Rectal smooth muscle tissue (tissue), 1 donor: ENCODE results near the gene VPREB3.

Source experiments
- H3K27ac ChIP-seq: one replicate; pipeline ENCODE4 v1.7.0; 2013; ENCODE audit warnings: low read depth, low read length, inconsistent platforms
- H3K27me3 ChIP-seq: one replicate; pipeline ENCODE4 v1.7.0; 2013; ENCODE audit warnings: low read length; ENCODE audit not compliant: control insufficient read depth, insufficient read depth
- H3K36me3 ChIP-seq: one replicate; pipeline ENCODE4 v1.7.0; 2013; ENCODE audit warnings: low read length; ENCODE audit not compliant: control insufficient read depth, insufficient read depth
- H3K4me1 ChIP-seq: one replicate; pipeline ENCODE4 v1.7.0; 2013; ENCODE audit warnings: low read length; ENCODE audit not compliant: control insufficient read depth, insufficient read depth
- H3K4me3 ChIP-seq: one replicate; pipeline ENCODE4 v1.7.0; 2013; ENCODE audit warnings: low read length
- H3K9ac ChIP-seq: one replicate; pipeline ENCODE4 v1.7.0; 2013; ENCODE audit warnings: low read length

Gene VPREB3

DNA sequence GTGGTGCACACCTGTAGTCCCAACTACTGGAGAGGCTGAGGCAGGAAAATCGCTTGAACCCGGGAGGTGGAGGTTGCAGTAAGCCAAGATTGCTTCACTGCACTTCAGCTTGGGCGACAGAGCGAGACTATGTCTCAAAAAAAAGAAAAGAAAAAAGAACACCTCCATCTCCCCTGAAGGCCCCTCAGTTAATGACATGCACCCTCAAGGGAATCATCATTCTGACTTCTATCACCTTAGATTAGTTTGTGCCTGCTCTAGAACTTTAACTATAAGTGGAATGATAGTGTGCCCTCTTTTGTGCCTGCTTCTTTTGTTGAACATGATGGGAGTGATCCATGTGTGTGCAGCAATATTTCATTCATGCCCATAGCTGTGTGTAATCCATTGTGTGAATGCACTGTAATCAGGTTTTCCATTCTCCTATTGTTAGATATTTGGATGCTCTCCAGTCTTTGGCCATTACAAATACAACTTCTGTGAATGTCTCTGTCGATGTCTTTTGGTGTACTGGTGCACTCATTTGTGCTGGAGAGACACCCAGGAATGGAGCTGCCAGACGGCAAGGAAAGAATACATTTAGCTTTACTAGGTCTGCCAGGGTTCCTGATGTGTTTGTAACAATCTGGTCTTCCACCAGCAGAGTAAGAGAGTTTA is 883 bp upstream of the VPREB3 start:
- Histone ChIP-seq H3K36me3 (no peaks in the 10 kb centered on the region), H3K4me3 (no peak overlapping the region), H3K9ac (no peak overlapping the region), H3K27ac (no peak overlapping the region), H3K4me1 (no peaks in the 10 kb centered on the region), H3K27me3 (no peaks in the 10 kb centered on the region)

DNA sequence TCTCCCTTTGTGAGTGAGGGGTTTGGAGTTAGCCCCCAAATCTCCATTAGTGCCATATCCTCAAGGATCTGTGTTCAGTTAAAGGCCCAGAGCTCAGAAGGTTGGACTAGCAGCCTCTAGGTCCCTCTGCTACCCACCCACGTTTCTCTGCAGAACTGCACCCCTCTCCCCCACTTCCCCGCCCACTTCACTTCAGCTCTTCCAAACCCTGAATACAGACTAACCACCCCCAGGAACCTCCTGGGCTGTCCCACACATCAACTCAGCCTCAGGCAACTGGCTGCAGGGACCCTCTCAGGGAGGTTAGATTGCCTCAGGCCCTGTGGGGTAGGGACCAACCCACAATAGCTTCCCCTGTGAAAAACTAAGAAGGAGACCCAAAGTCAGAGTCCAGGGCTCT is 840 bp downstream of the VPREB3 start:
- Histone ChIP-seq H3K4me1 (no peaks in the 10 kb centered on the region), H3K4me3 (no peak overlapping the region), H3K27me3 (no peaks in the 10 kb centered on the region), H3K9ac (no peak overlapping the region), H3K27ac (no peak overlapping the region), H3K36me3 (no peaks in the 10 kb centered on the region)

DNA sequence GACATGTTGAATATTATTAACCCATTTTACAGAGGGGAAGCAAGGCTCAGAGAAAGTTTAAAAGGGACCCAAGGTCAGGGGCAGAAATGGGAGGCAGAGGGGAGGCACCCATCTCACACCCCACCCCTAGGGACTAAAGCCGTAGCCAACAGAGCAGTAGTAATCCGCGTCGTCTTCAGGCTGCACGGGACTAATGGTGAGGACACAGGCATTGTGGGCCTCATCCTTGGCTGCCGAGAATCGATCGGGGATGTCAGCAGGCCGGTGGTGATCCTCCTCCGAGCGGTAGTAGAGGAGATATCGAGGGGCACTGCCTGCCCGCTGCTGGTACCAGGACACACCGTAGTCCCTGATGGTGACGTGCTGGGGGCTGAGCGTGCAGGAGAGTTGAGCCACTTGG is 1.5 kb downstream of the VPREB3 start:
- Histone ChIP-seq H3K4me1 (no peaks in the 10 kb centered on the region), H3K36me3 (no peaks in the 10 kb centered on the region), H3K4me3 (no peak overlapping the region), H3K27ac (no peak overlapping the region), H3K27me3 (no peaks in the 10 kb centered on the region), H3K9ac (no peak overlapping the region)

DNA sequence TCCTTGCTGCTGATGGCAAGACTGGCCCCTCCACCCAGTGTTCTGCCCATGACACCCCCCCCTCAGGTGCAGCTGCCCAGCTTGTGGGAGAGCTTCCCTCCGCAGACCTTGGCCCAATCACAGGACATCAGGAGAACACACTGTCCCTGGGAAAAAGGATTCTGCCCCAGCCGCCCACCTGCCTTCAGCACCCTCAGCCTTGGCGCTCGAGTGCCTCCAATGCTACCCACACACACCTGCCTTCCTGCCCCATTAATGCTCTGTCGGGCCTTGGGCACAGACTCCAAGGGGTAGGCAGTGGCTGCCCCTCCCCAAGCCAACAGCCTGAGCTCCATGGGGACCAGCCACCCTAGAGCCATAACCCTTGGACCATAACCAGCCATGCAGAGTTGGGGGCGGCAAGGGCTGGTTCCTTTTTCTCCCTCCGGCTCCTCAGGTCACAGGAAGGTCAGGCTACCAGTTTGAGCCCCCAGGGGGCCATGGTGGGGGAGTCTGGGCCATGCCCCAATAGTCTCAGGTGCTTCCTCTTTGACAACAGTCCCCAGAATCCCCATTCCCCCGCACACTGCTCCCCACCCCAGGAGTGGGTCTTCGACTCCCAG is 2.0 kb downstream of the VPREB3 start:
- H3K36me3 ChIP-seq = no peaks in the 10 kb centered on the region
- H3K27me3 ChIP-seq = no peaks in the 10 kb centered on the region
- H3K4me1 ChIP-seq = no peaks in the 10 kb centered on the region
- no peak overlapping the region for H3K9ac ChIP-seq
- peak overlapping the region; percentile 64 for H3K4me3 ChIP-seq
- H3K27ac ChIP-seq = no peak overlapping the region

DNA sequence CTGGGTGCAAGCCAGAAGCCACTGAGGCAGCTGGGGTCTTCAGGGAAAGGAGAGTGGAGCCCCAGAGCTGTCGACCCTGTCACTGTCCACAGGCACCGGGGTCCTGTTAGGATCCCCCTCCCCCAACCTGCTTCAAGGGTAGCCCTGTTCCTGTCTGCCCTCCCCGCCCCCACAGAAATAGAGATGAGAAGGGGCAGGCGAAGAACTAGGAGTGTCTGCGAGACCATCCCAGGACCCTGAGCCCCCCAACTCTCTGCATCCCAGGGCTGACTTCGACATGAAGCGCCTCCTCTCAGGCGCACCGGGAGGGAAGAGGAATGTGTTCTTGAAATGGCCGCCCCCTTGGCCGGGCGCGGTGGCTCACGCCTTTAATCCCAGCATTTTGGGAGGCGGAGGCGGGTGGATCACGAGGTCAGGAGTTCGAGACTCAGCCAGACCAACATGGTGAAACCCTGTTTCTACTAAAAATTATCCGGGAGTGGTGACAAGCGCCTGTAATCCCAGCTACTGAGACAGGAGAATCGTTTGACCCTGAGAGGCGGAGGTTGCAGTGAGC is 2.7 kb downstream of the VPREB3 start:
- H3K27me3 ChIP-seq = no peaks in the 10 kb centered on the region
- no peaks in the 10 kb centered on the region for H3K36me3 ChIP-seq
- peak overlapping the region; percentile 64 for H3K4me3 ChIP-seq
- no peaks in the 10 kb centered on the region for H3K4me1 ChIP-seq
- peak overlapping the region; percentile 78 for H3K27ac ChIP-seq
- peak overlapping the region; percentile 10 for H3K9ac ChIP-seq

DNA sequence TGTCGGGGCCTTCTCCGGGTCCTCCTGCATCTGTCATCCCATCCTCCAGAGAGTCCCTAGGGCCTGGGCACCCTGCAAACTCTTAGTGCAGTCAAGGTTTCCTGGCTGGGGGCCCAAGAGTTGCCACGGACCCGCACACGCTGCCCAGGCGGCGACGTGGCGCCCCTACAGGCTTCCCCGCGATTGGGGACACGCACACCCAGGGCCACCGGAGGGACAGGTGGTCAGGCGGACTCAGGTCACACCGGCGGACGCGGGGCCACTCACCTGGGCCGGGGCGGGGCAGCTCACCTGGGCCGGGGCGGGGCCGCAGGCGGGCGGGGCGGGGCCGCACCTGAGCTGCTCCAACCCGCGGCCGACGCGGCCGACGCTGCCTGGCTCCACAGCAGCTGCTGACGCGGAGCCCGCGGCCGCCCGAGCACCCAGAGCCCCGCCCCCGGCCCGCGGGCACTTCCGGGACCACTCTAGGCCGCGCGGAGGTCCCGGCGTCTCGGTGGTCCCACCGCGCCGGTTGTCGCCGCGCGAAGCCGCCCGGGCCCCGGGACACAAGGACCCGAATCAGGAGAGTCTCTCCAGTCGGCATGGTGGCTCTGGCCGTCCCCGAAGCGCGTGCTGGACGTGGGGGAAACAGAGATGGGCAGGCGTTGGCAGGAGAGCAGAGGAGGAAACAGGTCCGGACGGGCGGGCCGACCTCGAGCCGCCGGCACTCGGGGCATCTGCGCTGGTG is 3.3 kb downstream of the VPREB3 start, which contains the start of gene ZNF70:
Gene ZNF70, minus strand, starts transcription at position 399 of the 727 bp plus-strand sequence. CDS start 5,972 bp downstream, outside the sequence.
- Histone ChIP-seq H3K4me3 (peak within 1 kb of the TSS; percentile 82), H3K36me3 (no peaks in the 10 kb centered on the region), H3K27ac (peak within 1 kb of the TSS; percentile 78), H3K9ac (peak within 1 kb of the TSS; percentile 10), H3K27me3 (no peaks in the 10 kb centered on the region), H3K4me1 (no peaks in the 10 kb centered on the region)

DNA sequence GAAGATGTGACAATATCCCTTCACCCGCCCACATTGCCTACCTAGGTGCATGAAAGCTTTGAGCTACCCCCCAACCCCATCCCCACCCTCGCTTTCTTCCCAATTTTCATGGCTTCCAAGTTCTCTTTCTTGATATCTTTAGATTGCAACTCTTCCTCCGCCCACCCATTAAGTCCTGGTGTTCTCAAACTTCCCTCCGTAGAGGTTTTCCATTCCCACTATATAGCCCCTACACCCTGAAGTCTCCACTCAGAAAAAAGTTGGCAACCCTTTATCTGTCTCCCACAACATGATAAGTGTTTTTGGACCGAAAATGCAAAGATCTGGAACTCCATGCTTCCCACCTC is 3.9 kb downstream of the VPREB3 start:
- Histone ChIP-seq H3K9ac (no peak overlapping the region), H3K4me3 (peak overlapping the region; percentile 82), H3K36me3 (no peaks in the 10 kb centered on the region), H3K4me1 (no peaks in the 10 kb centered on the region), H3K27me3 (no peaks in the 10 kb centered on the region), H3K27ac (peak overlapping the region; percentile 78)

DNA sequence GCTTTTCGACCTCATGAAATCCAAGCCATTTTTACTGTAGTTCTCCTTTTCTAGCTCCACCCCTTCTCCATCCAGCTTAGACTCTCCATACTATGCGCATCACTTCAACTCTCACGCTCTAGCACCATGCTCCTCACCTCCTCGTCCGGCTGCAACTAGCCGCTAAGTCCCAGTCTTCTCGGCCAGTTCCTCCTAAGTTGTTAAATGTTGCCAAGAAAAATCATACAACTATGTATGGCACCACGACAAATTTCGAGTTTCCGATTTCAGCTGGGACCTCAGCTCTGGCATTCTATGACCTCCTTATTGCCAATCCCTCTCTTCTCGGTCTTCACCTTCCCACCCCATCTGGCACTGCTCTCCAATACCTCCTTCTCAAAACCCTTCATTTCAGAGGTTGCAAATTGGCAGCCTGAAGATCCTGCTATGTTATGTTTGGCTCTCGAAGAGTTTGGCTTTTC is 4.4 kb downstream of the VPREB3 start:
- peaks cover 2% of the 10 kb centered on the region for H3K36me3 ChIP-seq
- H3K27ac ChIP-seq = no peak overlapping the region
- peak overlapping the region; percentile 82 for H3K4me3 ChIP-seq
- no peaks in the 10 kb centered on the region for H3K27me3 ChIP-seq
- no peaks in the 10 kb centered on the region for H3K4me1 ChIP-seq
- H3K9ac ChIP-seq = no peak overlapping the region

DNA sequence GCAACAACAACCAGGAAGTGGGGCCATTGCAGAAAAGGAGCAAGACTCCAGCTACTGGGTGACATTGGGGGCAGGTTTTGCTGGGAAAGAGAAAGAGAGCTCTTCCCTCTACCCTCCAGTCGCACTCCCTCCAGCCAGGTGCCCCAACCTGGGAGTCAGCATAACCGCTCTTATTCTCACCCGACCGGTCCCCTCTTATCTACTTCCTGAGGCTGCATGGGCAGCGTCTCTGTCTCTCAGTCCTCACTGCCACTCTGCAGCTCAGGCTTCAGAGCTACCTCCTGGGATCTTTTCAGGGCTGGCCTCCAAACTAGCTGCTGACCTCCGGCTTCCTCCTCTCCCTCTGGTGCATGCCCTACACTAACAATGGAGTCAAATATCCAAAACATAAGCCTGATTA is 8.4 kb downstream of the VPREB3 start:
- Histone ChIP-seq H3K4me3 (no peak overlapping the region), H3K27ac (no peak overlapping the region), H3K4me1 (no peaks in the 10 kb centered on the region), H3K9ac (no peak overlapping the region), H3K36me3 (peaks cover 26% of the 10 kb centered on the region), H3K27me3 (no peaks in the 10 kb centered on the region)

DNA sequence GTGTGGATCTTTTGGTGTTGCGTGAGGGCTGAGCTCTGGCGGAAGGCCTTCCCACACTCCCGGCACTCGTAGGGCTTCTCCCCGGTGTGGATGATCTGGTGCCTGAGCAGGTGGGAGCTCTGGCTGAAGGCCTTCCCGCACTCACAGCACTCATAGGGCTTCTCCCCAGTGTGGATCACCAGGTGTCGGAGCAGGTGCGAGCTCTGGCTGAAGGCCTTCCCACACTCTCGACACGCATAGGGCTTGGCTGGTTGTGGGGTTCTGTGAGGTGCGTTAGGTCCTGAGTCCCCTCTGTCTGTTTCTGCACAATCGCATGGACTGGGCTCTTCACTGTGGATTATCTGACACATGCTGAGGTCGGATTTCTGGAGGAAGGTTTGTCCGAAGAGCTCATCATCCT is 9.7 kb downstream of the VPREB3 start:
- H3K9ac ChIP-seq = no peak overlapping the region
- peaks cover 26% of the 10 kb centered on the region for H3K36me3 ChIP-seq
- H3K27me3 ChIP-seq = no peaks in the 10 kb centered on the region
- H3K4me3 ChIP-seq = no peak overlapping the region
- H3K4me1 ChIP-seq = no peaks in the 10 kb centered on the region
- H3K27ac ChIP-seq = no peak overlapping the region

DNA sequence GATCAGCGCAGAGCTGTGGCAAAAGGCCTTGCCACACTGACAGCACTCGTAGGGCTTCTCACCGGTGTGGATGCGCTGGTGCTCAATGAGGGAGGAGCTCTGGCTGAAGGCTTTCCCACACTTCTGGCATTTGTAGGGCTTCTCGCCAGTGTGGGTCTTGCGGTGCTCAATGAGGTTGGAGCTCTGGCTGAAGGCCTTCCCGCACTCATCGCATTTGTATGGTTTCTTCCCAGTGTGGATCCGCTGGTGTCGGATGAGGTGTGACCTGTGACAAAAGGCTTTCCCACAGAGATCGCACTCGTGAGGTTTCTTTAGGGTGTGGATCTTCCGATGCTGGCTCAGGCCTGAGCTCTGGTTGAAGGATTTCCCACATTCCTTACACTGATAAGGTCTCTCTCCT is 10.2 kb downstream of the VPREB3 start:
- Histone ChIP-seq H3K27ac (no peak overlapping the region), H3K9ac (no peak overlapping the region), H3K36me3 (peaks cover 26% of the 10 kb centered on the region)

DNA sequence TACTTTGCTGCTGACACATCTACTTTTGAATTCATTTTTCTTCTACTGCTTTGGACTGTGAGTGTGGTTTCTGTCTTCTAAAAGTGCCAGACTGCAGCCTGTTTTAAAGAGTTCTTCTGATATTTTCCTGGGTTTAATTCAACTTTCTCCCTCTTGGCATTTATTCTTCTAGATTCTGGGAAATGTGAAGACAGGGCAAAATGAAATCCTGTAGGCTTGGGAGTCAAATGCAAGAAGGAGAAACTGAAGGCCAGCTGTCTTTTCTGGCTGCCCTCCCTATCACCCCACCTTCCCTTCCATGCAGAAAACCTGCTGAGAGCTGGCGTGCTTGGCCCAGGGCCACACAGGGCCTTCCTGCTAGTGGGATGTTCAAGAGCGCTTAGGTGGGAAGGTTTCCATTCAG is 10.9 kb downstream of the VPREB3 start:
- Histone ChIP-seq H3K36me3 (peaks cover 26% of the 10 kb centered on the region), H3K4me3 (no peak overlapping the region), H3K27me3 (no peaks in the 10 kb centered on the region), H3K4me1 (no peaks in the 10 kb centered on the region), H3K9ac (no peak overlapping the region), H3K27ac (no peak overlapping the region)

More for the DNA sequence above, 10.2 kb downstream of the VPREB3 start:
- no peak overlapping the region for H3K4me3 ChIP-seq
- no peaks in the 10 kb centered on the region for H3K27me3 ChIP-seq
- H3K4me1 ChIP-seq = no peaks in the 10 kb centered on the region
